Panc1 (cell line): ENCODE measurements around the gene INPP5K. TPM values are rescaled to one million over a fixed set of nuclear protein-coding genes. Genes with fewer than 3 reads are reported as not detected.

Experiments
- ATAC-seq: fragments of 200-7000 bp; cut with Tn5 transposase; 2 replicates; pipeline ENCODE4 v1.9.1; 2020; ENCODE audit warnings: mild to moderate bottlenecking, moderate library complexity
- BruUV-seq: library from RNA; stranded (reverse); fragments of 400-500 nt; replicated peaks from 2 replicates; lab custom pipeline; 2021; lab: Mats Ljungman, UMichigan
- CTCF ChIA-PET: fragments of 300-600 bp; sonication (Branson Sonifier 250); formaldehyde crosslinking; loops from one replicate; lab custom pipeline; 2022; ENCODE audit warnings: antibody characterized with exemption; lab: Charles Lee
- POLR2A ChIA-PET: fragments of 300-600 bp; sonication (Branson Sonifier 250); formaldehyde crosslinking; loops from one replicate; lab custom pipeline; 2022; ENCODE audit warnings: antibody characterized with exemption; lab: Charles Lee
- DNase-seq: peaks from one replicate; pipeline ENCODE4 v3.0.0-alpha.2; 2010; ENCODE audit warnings: low read depth, low spot score
- H3K27ac ChIP-seq: 2 replicates; pipeline ENCODE4 v1.5.1; 2011; ENCODE audit warnings: mild to moderate bottlenecking, low read length, inconsistent platforms
- H3K27me3 ChIP-seq: fragments of 200-500 bp; sonication (Bioruptor generic); 2 replicates; pipeline ENCODE4 v1.6.0; 2014; ENCODE audit warnings: low read length, inconsistent platforms; ENCODE audit not compliant: control insufficient read depth, insufficient read depth
- H3K36me3 ChIP-seq: fragments of 200-500 bp; sonication (Bioruptor generic); 2 replicates; pipeline ENCODE4 v1.5.1; 2014; ENCODE audit warnings: inconsistent platforms, mild to moderate bottlenecking, low read length, moderate library complexity; ENCODE audit not compliant: control insufficient read depth, insufficient read depth
- H3K4me1 ChIP-seq: 2 replicates; pipeline ENCODE4 v1.5.1; 2011; ENCODE audit warnings: inconsistent platforms, mild to moderate bottlenecking, low read length, moderate library complexity; ENCODE audit not compliant: control insufficient read depth, insufficient read depth
- H3K4me3 ChIP-seq, 2 experiments: 2 replicates each; pipeline ENCODE4 v1.5.1; 2011 to 2012; ENCODE audit warnings: low read depth in 2 of 2, low read length in 2 of 2, mild to moderate bottlenecking in 2 of 2, inconsistent platforms in 1 of 2, moderate library complexity in 1 of 2
- H3K9me3 ChIP-seq: fragments of 200-500 bp; sonication (Bioruptor generic); 2 replicates; pipeline ENCODE4 v1.5.1; 2014; ENCODE audit warnings: low read depth, mild to moderate bottlenecking, inconsistent platforms, low read length, moderate library complexity; ENCODE audit not compliant: control insufficient read depth, insufficient read depth
- POLR2AphosphoS5 ChIP-seq: IDR thresholded peaks from 2 replicates; pipeline ENCODE4 v1.6.1; 2012; ENCODE audit warnings: mild to moderate bottlenecking, low read depth, low read length, moderate library complexity
- SIN3A ChIP-seq: IDR thresholded peaks from 2 replicates; pipeline ENCODE4 v1.6.1; 2012; ENCODE audit warnings: low read depth, mild to moderate bottlenecking, low read length, moderate library complexity, borderline replicate concordance; ENCODE audit not compliant: insufficient read depth
- TCF7L2 ChIP-seq: IDR thresholded peaks from 2 replicates; pipeline ENCODE4 v1.6.1; 2011; ENCODE audit warnings: mild to moderate bottlenecking, low read depth, low read length, inconsistent platforms
- in situ Hi-C: cut with HindIII; loops from 2 replicates; pipeline ENCODE4 v1.10.0; 2016; ENCODE audit warnings: low sequenced_read_pairs, low pct_unique_long_range_greater_than_20kb
- intact Hi-C: fragments of 100-400 bp; cut with micrococcal nuclease; formaldehyde crosslinking; loops from one replicate; pipeline ENCODE4 v1.10.0; 2022; ENCODE audit not compliant: unreplicated experiment
- total RNA-seq: library from RNA; stranded (reverse); gene quantifications from one replicate; pipeline ENCODE4 v1.2.1, GENCODE V29; 2021; ENCODE audit not compliant: unreplicated experiment
- TF ChIP-seq, protein P1 (sequence below): fragments of 450-650 bp; IDR thresholded peaks from 2 replicates; pipeline ENCODE4 v1.5.1; 2017; ENCODE audit warnings: mild to moderate bottlenecking
- TF ChIP-seq, protein P2 (sequence below), 2 experiments: IDR thresholded peaks; 2 replicates each; pipeline ENCODE4 v1.6.1; 2011 to 2012; ENCODE audit warnings: low read depth in 2 of 2, control low read depth in 1 of 2, low read length in 1 of 2, mild to moderate bottlenecking in 1 of 2, moderate library complexity in 1 of 2; ENCODE audit not compliant: insufficient read depth in 1 of 2

The INPP5K gene
- total RNA-seq, 1 experiment from 2014 or later = 21.3 TPM

DNA sequence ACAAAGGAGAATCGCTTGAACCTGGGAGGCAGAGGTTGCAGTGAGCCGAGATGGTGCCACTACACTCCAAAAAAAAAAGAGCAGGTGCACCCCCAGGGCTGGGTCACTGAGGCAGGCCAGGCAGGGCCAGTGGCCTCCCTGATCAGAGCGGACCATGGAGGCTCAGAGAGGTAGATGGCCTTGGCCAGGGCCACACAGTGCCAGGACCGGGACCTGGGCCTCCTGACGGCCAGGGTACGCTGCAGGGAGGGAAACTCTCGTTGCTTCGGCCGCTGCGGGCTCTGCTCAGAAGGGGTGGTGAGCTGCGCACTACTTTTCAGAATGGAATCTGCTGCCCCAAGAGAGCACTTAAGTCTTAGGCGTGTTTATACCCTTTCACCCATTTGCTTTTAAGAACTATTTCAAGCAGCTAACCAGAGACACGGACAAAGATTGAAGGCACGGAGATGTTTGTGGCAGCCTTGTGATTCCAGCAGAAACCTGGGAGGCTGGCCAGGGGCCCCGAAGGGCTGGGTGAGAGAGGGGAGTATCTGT lies 41.0 kb downstream of the INPP5K start:
- ChIA-PET CTCF (interaction anchor here (0.9 kb wide), 1 partner anchor 114 kb away, joined by 3 read pairs; no protein-coding TSS in a partner anchor), POLR2A (no interaction called here)
- in situ Hi-C loops = no loop called here
- Histone ChIP-seq H3K4me1 (peaks cover 2% of the 10 kb centered on the region; the same call in 1 of the 2 replicates), H3K9me3 (no peaks in the 10 kb centered on the region), H3K36me3 (peaks cover 2% of the 10 kb centered on the region), H3K4me3 (no peak overlapping the region), H3K27me3 (no peaks in the 10 kb centered on the region), H3K27ac (0 out of 2 replicates have a peak overlapping the region, but pooled peaks have one; percentile 8)
- intact Hi-C loops = no loop called here
- TF ChIP-seq SIN3A = no peak
- TF ChIP-seq POLR2AphosphoS5 = no peak
- no peak for TF ChIP-seq TCF7L2
- TF ChIP-seq, protein P1, sequence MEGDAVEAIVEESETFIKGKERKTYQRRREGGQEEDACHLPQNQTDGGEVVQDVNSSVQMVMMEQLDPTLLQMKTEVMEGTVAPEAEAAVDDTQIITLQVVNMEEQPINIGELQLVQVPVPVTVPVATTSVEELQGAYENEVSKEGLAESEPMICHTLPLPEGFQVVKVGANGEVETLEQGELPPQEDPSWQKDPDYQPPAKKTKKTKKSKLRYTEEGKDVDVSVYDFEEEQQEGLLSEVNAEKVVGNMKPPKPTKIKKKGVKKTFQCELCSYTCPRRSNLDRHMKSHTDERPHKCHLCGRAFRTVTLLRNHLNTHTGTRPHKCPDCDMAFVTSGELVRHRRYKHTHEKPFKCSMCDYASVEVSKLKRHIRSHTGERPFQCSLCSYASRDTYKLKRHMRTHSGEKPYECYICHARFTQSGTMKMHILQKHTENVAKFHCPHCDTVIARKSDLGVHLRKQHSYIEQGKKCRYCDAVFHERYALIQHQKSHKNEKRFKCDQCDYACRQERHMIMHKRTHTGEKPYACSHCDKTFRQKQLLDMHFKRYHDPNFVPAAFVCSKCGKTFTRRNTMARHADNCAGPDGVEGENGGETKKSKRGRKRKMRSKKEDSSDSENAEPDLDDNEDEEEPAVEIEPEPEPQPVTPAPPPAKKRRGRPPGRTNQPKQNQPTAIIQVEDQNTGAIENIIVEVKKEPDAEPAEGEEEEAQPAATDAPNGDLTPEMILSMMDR = no peak
- TF ChIP-seq, protein P2, sequence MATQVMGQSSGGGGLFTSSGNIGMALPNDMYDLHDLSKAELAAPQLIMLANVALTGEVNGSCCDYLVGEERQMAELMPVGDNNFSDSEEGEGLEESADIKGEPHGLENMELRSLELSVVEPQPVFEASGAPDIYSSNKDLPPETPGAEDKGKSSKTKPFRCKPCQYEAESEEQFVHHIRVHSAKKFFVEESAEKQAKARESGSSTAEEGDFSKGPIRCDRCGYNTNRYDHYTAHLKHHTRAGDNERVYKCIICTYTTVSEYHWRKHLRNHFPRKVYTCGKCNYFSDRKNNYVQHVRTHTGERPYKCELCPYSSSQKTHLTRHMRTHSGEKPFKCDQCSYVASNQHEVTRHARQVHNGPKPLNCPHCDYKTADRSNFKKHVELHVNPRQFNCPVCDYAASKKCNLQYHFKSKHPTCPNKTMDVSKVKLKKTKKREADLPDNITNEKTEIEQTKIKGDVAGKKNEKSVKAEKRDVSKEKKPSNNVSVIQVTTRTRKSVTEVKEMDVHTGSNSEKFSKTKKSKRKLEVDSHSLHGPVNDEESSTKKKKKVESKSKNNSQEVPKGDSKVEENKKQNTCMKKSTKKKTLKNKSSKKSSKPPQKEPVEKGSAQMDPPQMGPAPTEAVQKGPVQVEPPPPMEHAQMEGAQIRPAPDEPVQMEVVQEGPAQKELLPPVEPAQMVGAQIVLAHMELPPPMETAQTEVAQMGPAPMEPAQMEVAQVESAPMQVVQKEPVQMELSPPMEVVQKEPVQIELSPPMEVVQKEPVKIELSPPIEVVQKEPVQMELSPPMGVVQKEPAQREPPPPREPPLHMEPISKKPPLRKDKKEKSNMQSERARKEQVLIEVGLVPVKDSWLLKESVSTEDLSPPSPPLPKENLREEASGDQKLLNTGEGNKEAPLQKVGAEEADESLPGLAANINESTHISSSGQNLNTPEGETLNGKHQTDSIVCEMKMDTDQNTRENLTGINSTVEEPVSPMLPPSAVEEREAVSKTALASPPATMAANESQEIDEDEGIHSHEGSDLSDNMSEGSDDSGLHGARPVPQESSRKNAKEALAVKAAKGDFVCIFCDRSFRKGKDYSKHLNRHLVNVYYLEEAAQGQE (IDR thresholded peaks at IDR 0.05; ENCODE audit: insufficient read depth in 1 of 2, low read depth in 2 of 2, low read length in 1 of 2) = no peak
- no TSS peak for BruUV-seq
- ATAC-seq (no peak), DNase-seq (no peak)

DNA sequence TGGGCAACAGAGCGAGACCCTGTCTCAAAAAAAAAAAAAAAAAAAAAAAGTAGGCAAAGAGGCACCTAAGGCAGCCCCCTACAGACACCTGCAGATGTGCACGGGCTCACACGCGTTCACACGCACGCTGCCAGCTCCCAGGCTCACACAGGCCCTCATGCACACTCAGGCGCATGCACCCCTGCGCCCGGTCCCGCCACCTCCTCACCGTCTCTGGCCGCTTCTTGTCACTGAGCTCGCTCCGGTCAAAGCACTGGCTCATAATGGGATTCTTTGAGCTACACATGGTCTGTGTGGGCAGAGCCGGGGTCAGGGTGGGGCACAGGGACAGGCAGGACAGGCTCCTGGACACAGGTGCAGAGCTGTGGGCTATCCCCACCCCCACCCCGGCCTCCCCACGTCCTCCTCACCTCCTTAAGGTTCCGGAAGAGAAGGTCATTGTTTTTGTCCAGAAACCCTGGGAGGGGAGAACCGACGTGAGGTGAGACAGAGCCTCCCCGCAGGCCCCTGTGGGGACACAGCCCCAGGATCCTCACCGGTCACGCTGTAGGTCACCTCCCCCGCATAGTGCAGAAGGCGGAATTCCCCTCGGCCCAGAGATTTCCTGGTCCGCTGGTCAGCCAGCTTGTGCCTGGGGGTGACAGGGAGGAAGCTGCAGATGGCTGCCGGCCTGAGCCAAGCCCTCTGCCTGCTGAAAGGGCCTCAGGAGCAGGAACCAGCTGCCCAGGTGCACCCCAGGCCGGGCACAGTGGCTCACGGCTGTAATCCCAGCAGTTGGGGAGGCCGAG lies 41.8 kb downstream of the INPP5K start:
- Histone ChIP-seq H3K4me3 (no peak overlapping the region), H3K4me1 (peaks cover 2% of the 10 kb centered on the region; the same call in 1 of the 2 replicates), H3K27ac (no peak overlapping the region), H3K27me3 (no peaks in the 10 kb centered on the region), H3K9me3 (no peaks in the 10 kb centered on the region), H3K36me3 (peaks cover 2% of the 10 kb centered on the region)
- peak; percentile 21; the same call in 1 of the 2 replicates for ATAC-seq
- ChIA-PET CTCF (interaction anchor here (0.6 to 0.9 kb wide), 3 partner anchors 115 to 401 kb away, joined by 3 to 7 read pairs (median 3); no protein-coding TSS in a partner anchor), POLR2A (no interaction called here)
- TF ChIP-seq, protein P1 = no peak
- TF ChIP-seq, protein P2 (IDR thresholded peaks at IDR 0.05; ENCODE audit: insufficient read depth in 1 of 2, low read depth in 2 of 2, low read length in 1 of 2) = no peak
- TF ChIP-seq SIN3A (no peak), TCF7L2 (no peak)
- in situ Hi-C loops = no loop called here
- intact Hi-C loops = no loop called here
- no TSS peak for BruUV-seq
- DNase-seq = no peak
